K562 (cell line): ENCODE results near the gene CXCL6. TPM values are rescaled to one million over a fixed set of nuclear protein-coding genes. Genes with fewer than 3 reads are reported as not detected.
A peak's percentile ranks its signal among the peaks of the same experiment; 100 is the strongest.

Source experiments
- BACH1 ChIP-seq: fragments of 200-800 bp; sonication (Bioruptor generic); IDR thresholded peaks from 2 replicates; pipeline ENCODE4 v1.6.1; 2016; ENCODE audit warnings: missing genetic modification characterization, missing compliant biosample characterization
- CCNT2 ChIP-seq: IDR thresholded peaks from 2 replicates; pipeline ENCODE4 v1.6.1; 2011; ENCODE audit warnings: borderline replicate concordance, low read depth, mild to moderate bottlenecking, moderate library complexity, mixed read lengths, low read length; ENCODE audit not compliant: insufficient read length; ENCODE audit errors: extremely low read depth
- ETV6 ChIP-seq, 3 experiments: fragments of 150-350 bp in 1 of 3; sonication (generic) in 1 of 3; formaldehyde crosslinking in 1 of 3; IDR thresholded peaks; 2 replicates each; pipeline versions ENCODE4 v1.6.1 to v1.8.0; 2014 to 2022; ENCODE audit warnings: borderline replicate concordance in 2 of 3, low read depth in 2 of 3, antibody characterized with exemption in 1 of 3, low read length in 1 of 3, mild to moderate bottlenecking in 1 of 3, missing genetic modification reagents in 1 of 3
- FOXA1 ChIP-seq: fragments of 450-650 bp; IDR thresholded peaks from 2 replicates; pipeline ENCODE4 v1.6.1; 2016; ENCODE audit warnings: mild to moderate bottlenecking, borderline replicate concordance
- GATAD2A ChIP-seq: fragments of 450-650 bp; IDR thresholded peaks from 2 replicates; pipeline ENCODE4 v1.6.1; 2017
- KLF13 ChIP-seq: fragments of 450-650 bp; IDR thresholded peaks from 2 replicates; pipeline ENCODE4 v1.6.1; 2016; ENCODE audit warnings: missing genetic modification characterization, low read depth, mild to moderate bottlenecking, missing compliant biosample characterization, moderate library complexity, borderline replicate concordance
- NCOA6 ChIP-seq: fragments of 450-650 bp; IDR thresholded peaks from 2 replicates; pipeline ENCODE4 v1.6.1; 2017; ENCODE audit warnings: mild to moderate bottlenecking
- NR2C1 ChIP-seq, 2 experiments: fragments of 450-650 bp; IDR thresholded peaks; 2 replicates each; pipeline ENCODE4 v1.6.1; 2017; ENCODE audit warnings: mild to moderate bottlenecking in 2 of 2, antibody characterized with exemption in 1 of 2, inconsistent platforms in 1 of 2, missing compliant biosample characterization in 1 of 2, missing genetic modification characterization in 1 of 2
- PCBP2 ChIP-seq: fragments of 200-400 bp; formaldehyde crosslinking; IDR thresholded peaks from 2 replicates; pipeline ENCODE4 v1.6.1; 2018; ENCODE audit warnings: low read length, low read depth, mild to moderate bottlenecking, moderate library complexity; ENCODE audit not compliant: poor library complexity, severe bottlenecking
- PHF8 ChIP-seq: fragments of 200-600 bp; sonication (generic); IDR thresholded peaks from 2 replicates; pipeline ENCODE4 v1.6.1; 2012; ENCODE audit warnings: mixed run types, mild to moderate bottlenecking, inconsistent platforms, low read length, moderate library complexity, borderline replicate concordance
- PTBP1 ChIP-seq: fragments of 200-400 bp; formaldehyde crosslinking; IDR thresholded peaks from 2 replicates; pipeline ENCODE4 v1.6.1; 2017; ENCODE audit warnings: low read depth, low read length
- PURB ChIP-seq: sonication (generic); formaldehyde crosslinking; IDR thresholded peaks from 2 replicates; pipeline ENCODE4 v1.9.0; 2021; ENCODE audit warnings: low read depth, mild to moderate bottlenecking, missing genetic modification reagents
- TCFL5 ChIP-seq: fragments of 250-450 bp; sonication (Bioruptor Pico); conservative IDR thresholded peaks from 2 replicates; pipeline ENCODE4 v1.6.1; 2021; ENCODE audit warnings: mild to moderate bottlenecking, moderate library complexity, matching md5 sums
- TFE3 ChIP-seq: fragments of 450-650 bp; formaldehyde crosslinking; IDR thresholded peaks from 2 replicates; pipeline ENCODE4 v1.4.0; 2020; ENCODE audit warnings: mild to moderate bottlenecking, mixed read lengths
- ZNF41 ChIP-seq: fragments of 250-450 bp; sonication (Bioruptor Pico); conservative IDR thresholded peaks from 2 replicates; pipeline ENCODE4 v1.4.0; 2020; ENCODE audit warnings: mild to moderate bottlenecking
- ZNF551 ChIP-seq: fragments of 250-450 bp; sonication (Bioruptor Pico); IDR thresholded peaks from 2 replicates; pipeline ENCODE4 v1.5.0; 2021; ENCODE audit warnings: mild to moderate bottlenecking, moderate library complexity
- polyA plus RNA-seq, 8 experiments: library from polyadenylated mRNA; depleted of rRNA in 4 of 8; stranded (reverse) in 5 of 8; unstranded in 3 of 8; fragments of >200 nt; fragmentation: Nextera tagmentation in 2 of 8; fragmentation: Illumina TruSeq in 1 of 8; extraction: Ambion mirVana in 2 of 8; extraction: Trizol in 1 of 8; gene quantifications; 2 replicates each; pipeline versions ENCODE4 v1.2.1 to v1.2.3, GENCODE V29; 2011 to 2014; ENCODE audit warnings: inconsistent platforms in 1 of 8, missing spikeins in 1 of 8
- total RNA-seq, 7 experiments: library from RNA; depleted of rRNA in 6 of 7; stranded (reverse); fragments of >200 nt in 6 of 7; fragmentation: Illumina TruSeq in 2 of 7; extraction: Trizol in 2 of 7; gene quantifications; 2 replicates each; pipeline versions ENCODE4 v1.2.1 to v1.2.3, GENCODE V29; 2011 to 2021; ENCODE audit warnings: low replicate concordance in 1 of 7
- TF ChIP-seq, protein P1 (sequence below): fragments of 150-350 bp; IDR thresholded peaks from 2 replicates; pipeline ENCODE4 v1.6.1; 2014; ENCODE audit warnings: low read depth, mild to moderate bottlenecking, low read length, borderline replicate concordance
- TF ChIP-seq, protein P2 (sequence below): fragments of 150-350 bp; conservative IDR thresholded peaks from 2 replicates; pipeline ENCODE4 v1.6.1; 2014; ENCODE audit warnings: low read length

The CXCL6 gene
- total and polyA plus RNA-seq, 9 of the 15 experiments (the other 6 are each of a cell fraction or from before 2014, with no cell fraction given) = not detected

DNA sequence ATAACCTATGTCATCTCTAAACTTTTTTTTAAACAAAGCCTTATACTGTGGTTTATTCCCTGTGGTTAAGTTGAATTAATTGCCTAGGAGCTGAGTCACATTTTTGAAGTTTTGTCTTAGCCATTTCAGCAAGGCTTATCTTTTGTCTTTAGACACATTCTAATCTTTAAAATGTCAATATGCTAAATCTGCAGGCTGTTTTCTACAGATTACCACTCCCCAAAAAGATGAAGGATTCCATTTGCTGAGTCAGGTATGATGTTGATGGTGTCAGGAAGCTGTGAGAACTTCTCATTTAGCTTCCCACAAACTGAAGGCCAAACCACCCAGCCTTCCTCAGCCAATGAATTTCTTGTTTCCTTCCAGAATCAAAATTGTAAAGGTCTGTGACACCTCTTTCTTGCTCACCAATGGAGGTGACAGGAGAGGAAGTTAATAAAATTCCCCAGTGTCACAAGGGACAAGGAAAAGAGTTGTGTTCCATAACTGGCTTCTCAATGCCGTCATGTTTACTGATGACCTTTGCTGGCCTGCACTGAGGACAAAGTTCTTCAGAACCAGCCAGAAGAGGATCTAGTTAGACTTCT is 3.7 kb upstream of the CXCL6 start (continued):
- TF ChIP-seq GATAD2A (no peak), TCFL5 (CRISPR knock-in tag) (no peak), NR2C1 (IDR thresholded peaks at IDR 0.05) (peak; percentile 24; the same call in 1 of the 2 replicates), NR2C1 (tag; IDR thresholded peaks at IDR 0.05) (peak; percentile 15), PTBP1 (no peak), FOXA1 (no peak), ETV6 (IDR thresholded peaks at IDR 0.05; ENCODE audit: borderline replicate concordance in 1 of 2, low read depth in 2 of 2, low read length in 1 of 2) (no peak), ETV6 (CRISPR knock-in tag; IDR thresholded peaks at IDR 0.05; ENCODE audit: borderline replicate concordance) (no peak), PURB (CRISPR knock-in tag) (no peak), ZNF551 (CRISPR knock-in tag) (no peak), CCNT2 (peak; percentile 96), PCBP2 (no peak), ZNF41 (no peak), BACH1 (peak; percentile 83), KLF13 (tag) (no peak), NCOA6 (no peak), PHF8 (no peak), TFE3 (CRISPR knock-in tag) (no peak)
- TF ChIP-seq, protein P1, sequence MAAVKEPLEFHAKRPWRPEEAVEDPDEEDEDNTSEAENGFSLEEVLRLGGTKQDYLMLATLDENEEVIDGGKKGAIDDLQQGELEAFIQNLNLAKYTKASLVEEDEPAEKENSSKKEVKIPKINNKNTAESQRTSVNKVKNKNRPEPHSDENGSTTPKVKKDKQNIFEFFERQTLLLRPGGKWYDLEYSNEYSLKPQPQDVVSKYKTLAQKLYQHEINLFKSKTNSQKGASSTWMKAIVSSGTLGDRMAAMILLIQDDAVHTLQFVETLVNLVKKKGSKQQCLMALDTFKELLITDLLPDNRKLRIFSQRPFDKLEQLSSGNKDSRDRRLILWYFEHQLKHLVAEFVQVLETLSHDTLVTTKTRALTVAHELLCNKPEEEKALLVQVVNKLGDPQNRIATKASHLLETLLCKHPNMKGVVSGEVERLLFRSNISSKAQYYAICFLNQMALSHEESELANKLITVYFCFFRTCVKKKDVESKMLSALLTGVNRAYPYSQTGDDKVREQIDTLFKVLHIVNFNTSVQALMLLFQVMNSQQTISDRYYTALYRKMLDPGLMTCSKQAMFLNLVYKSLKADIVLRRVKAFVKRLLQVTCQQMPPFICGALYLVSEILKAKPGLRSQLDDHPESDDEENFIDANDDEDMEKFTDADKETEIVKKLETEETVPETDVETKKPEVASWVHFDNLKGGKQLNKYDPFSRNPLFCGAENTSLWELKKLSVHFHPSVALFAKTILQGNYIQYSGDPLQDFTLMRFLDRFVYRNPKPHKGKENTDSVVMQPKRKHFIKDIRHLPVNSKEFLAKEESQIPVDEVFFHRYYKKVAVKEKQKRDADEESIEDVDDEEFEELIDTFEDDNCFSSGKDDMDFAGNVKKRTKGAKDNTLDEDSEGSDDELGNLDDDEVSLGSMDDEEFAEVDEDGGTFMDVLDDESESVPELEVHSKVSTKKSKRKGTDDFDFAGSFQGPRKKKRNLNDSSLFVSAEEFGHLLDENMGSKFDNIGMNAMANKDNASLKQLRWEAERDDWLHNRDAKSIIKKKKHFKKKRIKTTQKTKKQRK = no peak
- TF ChIP-seq, protein P2, sequence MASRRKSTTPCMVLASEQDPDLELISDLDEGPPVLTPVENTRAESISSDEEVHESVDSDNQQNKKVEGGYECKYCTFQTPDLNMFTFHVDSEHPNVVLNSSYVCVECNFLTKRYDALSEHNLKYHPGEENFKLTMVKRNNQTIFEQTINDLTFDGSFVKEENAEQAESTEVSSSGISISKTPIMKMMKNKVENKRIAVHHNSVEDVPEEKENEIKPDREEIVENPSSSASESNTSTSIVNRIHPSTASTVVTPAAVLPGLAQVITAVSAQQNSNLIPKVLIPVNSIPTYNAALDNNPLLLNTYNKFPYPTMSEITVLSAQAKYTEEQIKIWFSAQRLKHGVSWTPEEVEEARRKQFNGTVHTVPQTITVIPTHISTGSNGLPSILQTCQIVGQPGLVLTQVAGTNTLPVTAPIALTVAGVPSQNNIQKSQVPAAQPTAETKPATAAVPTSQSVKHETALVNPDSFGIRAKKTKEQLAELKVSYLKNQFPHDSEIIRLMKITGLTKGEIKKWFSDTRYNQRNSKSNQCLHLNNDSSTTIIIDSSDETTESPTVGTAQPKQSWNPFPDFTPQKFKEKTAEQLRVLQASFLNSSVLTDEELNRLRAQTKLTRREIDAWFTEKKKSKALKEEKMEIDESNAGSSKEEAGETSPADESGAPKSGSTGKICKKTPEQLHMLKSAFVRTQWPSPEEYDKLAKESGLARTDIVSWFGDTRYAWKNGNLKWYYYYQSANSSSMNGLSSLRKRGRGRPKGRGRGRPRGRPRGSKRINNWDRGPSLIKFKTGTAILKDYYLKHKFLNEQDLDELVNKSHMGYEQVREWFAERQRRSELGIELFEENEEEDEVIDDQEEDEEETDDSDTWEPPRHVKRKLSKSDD = no peak
